NK-92 (cell line): ENCODE data around the gene METTL24.

ENCODE experiments used
- DNase-seq: peaks from one replicate; lab custom pipeline; 2025; ENCODE audit not compliant: unreplicated experiment; lab: John Stamatoyannopoulos, UW

The METTL24 gene

GRCh38 chr6:110357664-110358552 lies at the start of gene METTL24:
TSS of gene METTL24 (minus strand) at chr6:110358349. CDS start at chr6:110358272, 77 bp downstream.
- no peak for DNase-seq

GRCh38 chr6:110404607-110405006 lies 46.5 kb upstream of the METTL24 start:
- no peak for DNase-seq

DNA sequence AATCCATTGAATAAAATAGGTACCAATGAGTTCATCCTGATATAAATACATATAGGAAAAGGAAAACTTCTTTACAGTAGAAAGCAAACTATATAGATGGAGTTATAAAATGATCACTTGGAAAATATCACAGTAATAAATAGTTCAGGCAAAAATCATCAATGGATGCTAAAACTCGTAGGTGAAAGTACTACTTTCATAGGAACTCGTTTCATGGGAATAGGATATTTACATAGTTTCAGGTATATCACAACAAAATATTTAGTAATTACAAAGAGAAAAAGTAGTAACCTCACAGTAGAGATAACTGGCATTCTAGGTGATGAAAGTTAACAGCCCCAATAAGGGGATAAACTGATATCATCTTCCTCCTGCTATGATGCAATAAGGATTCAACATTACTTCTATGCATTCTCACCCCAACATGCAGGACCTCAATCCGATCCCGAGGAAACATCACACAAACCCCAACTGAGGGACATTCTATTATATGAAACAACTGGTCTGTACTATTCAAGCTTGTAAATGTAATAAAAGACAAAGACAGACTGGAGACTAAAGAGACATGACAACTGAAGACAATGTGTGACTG lies 43.5 kb upstream of the METTL24 start:
- DNase-seq = no peak

- no peak for DNase-seq
Observed at GRCh38 chr6:110400208-110400607, 42.1 kb upstream of the METTL24 start.

GRCh38 chr6:110399219-110400071 lies 41.3 kb upstream of the METTL24 start:
- DNase-seq = no peak

GRCh38 chr6:110398778-110399177 lies 40.6 kb upstream of the METTL24 start:
- no peak for DNase-seq

- DNase-seq = no peak
Observed at GRCh38 chr6:110395221-110395620, 37.1 kb upstream of the METTL24 start.

GRCh38 chr6:110394409-110394808 lies 36.3 kb upstream of the METTL24 start:
- DNase-seq = no peak

DNA sequence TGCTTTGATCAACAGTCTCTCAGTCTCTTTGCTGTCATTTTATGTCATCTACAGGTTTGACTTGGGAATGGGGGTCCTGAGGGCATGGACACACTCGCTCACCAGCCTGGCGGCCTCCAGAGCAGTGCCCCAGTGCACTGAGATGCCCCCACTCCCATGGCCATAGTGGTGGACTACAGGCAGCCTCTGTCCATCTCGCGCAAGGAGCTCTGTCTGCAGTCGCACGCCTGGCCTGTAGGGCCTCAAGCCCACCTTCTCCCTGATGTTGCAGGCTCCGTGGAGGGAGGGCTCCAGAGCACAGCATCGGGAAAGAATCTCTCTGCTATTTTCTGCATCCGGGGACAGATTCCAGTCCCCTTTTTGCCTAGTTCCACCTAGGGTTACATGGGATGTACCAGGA lies 34.6 kb upstream of the METTL24 start:
- no peak for DNase-seq

GRCh38 chr6:110390404-110390803 lies 32.3 kb upstream of the METTL24 start:
- DNase-seq = no peak

- no peak for DNase-seq
Observed at GRCh38 chr6:110389689-110390382, 31.7 kb upstream of the METTL24 start.

- no peak for DNase-seq
Observed at GRCh38 chr6:110387986-110388385, 29.8 kb upstream of the METTL24 start.

DNA sequence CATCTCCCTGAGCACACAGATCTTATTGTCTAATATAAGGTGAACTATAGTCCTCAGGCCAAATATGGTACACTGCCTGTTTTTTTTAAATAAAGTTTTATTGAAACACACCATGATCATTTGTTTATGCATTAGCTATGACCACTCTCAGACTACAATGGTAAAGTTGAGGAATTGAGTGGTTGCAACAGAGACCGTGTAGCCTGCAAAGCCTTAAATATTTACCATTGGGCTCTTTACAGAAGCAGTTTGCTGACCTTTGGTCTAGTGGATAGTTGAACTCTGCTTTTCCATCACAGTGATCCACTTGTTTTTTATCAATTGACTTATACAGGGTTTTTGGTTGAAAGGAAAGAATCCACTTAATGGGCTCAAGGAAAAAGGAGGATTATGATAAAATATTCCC lies 27.3 kb upstream of the METTL24 start:
- DNase-seq = no peak

DNA sequence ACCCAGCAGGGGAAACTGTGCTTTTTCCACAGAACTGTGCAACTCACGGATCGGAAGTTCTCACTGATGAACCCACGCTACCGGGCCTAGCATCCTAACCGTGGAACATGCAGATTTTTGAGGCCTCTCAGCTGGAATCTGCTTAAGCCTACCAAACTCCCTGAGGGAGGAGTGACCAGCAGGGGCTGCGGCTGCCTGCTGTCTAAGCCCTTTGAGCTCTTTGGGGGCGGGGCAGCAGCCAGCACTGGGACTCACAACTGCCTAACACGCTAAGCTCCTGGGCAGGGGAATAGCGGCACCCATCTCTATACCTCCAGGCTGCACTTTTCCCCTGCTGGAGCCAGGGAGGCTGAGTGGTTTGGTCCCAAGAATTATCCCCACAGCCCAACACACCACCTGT lies 20.4 kb upstream of the METTL24 start:
- DNase-seq = no peak

DNA sequence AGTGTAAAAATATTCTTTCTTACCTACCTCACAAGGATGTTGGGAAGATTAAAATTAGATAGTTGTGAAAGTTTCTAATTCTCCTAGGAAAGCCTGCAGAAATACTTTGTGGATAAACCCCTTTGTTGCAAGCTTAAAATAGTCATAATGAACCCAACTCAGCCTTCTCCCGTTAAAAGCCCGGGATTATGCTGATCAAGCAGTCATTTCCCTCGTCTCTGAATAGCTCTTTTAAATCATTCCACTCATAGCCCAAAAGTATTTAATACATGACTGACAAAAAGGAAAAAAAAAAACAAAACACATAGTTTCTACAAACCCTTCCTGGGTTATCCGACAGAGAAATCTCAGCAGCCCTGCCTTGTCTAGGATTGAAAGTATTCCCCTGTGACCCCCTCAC lies 10.9 kb upstream of the METTL24 start:
- DNase-seq = no peak

DNA sequence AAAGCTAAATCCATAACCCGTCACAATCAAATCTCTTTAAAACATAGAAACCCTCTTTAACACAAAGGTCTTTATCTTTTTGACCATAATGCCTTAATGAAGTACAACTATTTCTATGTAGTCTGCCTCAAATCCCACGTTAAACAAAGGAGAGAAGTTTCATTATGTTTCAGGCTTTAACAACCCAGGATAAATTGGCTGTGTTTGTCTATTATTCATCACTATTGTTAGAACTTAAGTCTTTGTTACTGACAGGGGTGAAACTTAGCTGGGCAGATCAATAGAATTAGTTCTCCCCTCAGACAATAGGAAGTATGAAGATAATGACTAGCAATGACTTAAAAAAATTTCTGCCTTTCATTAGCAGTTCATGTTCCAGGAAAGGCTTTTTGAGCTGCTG lies 10.1 kb upstream of the METTL24 start:
- DNase-seq = no peak

DNA sequence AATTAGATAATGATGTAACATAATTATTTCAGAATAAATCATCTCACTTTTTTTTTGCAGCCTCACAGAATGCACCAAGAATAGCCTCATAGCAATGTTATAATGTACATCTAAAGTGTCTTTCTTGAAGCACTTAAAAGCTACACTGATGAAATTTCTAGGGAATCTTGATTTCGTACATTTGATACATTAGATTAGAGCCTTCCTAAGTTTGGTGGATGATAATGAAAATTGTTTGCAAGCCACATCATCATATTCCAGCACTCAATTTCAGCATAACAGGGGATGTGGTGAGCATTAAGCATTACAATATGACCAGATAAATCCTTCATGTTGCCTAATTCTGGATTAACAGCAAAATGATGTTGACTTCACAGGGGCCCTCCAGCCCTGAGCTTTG lies 9.7 kb upstream of the METTL24 start:
- DNase-seq = no peak

DNA sequence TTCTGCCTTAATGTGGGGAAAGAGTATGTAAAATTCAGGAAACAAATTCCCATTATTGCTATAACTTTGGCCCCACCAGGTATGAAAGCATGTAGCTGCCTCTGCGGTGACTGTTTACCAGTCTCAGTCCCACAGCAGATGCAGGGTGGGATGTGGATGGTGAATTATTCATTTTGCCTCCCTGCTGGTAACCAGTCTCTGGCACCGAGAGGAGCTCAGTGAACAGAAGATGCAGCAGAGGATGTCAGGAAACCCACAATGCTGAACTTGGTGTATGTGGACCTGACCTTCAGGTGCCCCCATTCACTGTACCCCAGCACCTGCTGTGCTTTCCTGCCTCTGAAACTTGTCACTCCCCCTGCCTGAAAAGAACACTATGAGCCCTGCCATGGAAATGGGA lies 8.8 kb upstream of the METTL24 start:
- DNase-seq = no peak

- DNase-seq = no peak
Observed at GRCh38 chr6:110366256-110366655, 8.1 kb upstream of the METTL24 start.

DNA sequence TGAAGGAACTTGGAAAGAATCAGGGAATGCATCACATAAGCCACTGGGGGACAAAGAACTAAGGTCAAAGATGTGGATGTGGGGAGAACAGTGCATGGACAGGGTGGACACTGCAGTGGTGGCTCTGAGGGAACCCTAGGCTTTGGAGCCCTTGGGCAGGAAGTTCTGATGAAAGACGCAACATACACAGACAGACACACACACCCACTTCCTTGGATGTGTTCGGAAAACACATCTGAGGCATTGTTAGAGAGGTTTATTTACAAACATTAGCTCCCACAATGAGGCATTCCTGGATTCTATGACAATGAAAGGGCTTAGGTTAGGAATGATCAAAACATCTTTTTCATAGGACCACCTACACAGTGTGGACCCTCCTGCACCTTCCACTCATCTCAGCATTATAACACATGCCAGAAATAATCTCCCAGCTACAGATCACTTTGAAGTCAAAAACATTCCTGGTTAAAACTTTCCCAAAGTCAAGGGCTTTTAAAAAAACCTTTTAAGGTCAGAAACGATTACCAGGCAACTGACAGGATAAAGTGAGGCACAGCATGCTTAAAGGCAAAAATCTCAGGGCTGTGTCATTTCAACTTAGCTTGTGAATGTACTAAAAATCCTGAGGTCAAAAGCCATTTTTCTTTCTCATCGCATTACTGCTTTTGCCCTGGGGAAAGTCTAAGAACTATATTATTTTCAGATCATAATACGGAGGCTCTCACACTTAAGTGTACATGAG lies 6.4 kb upstream of the METTL24 start:
- DNase-seq = no peak
